A549 (cell line): ENCODE measurements around the gene CYP27B1. TPM values are rescaled to one million over a fixed set of nuclear protein-coding genes. Genes with fewer than 3 reads are reported as not detected.
A peak's percentile ranks its signal among the peaks of the same experiment; 100 is the strongest.
"Not testable (repeated sequence)": the region's sequence is repeated elsewhere in the genome, so short reads cannot be mapped to it uniquely, and the experiment has no call there.

ENCODE experiments used
- ATAC-seq, 2 experiments: fragments of 200-7000 bp in 1 of 2; fragments of >200 bp in 1 of 2; cut with Nextera tagmentation in 1 of 2; cut with Tn5 transposase in 1 of 2; 3 replicates each; pipeline versions ENCODE4 v1.8.0 to v1.9.1; 2018 to 2020; ENCODE audit warnings: mild to moderate bottlenecking in 1 of 2, moderate library complexity in 1 of 2
- CTCF ChIA-PET: fragments of 300-600 bp; sonication (Branson Sonifier 250); formaldehyde crosslinking; extraction: SDS; loops from one replicate; lab custom pipeline; 2021; ENCODE audit warnings: antibody characterized with exemption, inconsistent platforms; lab: Yijun Ruan, JAX
- POLR2A ChIA-PET: fragments of 350-600 bp; formaldehyde crosslinking; extraction: SDS; loops from one replicate; lab custom pipeline; 2021; ENCODE audit warnings: antibody characterized with exemption, inconsistent platforms; lab: Yijun Ruan, JAX
- DNase-seq, 2 experiments: peaks; one replicate each; pipeline versions ENCODE4 v3.0.0 to v3.0.0-alpha.2; 2011 to 2016; ENCODE audit warnings: low read depth in 1 of 2, low spot score in 1 of 2
- FAIRE-seq: peaks from 2 replicates; lab custom pipeline; 2011; peaks lifted over from hg19 to GRCh38; lab: Jason Lieb, UNC
- H3K27ac ChIP-seq, 2 experiments: fragments of >200 bp; sonication (Bioruptor Twin); formaldehyde crosslinking; 3 replicates each; pipeline ENCODE4 v1.5.1; 2016 to 2017
- H3K4me1 ChIP-seq: fragments of >200 bp; sonication (Bioruptor Twin); formaldehyde crosslinking; 3 replicates; pipeline ENCODE4 v1.6.1; 2016
- H3K4me2 ChIP-seq: fragments of >200 bp; sonication (Bioruptor Twin); formaldehyde crosslinking; 3 replicates; pipeline ENCODE4 v1.6.1; 2016
- H3K4me3 ChIP-seq: fragments of >200 bp; sonication (Bioruptor Twin); formaldehyde crosslinking; 3 replicates; pipeline ENCODE4 v1.5.1; 2016
- H3K9me3 ChIP-seq: fragments of >200 bp; sonication (Bioruptor Twin); formaldehyde crosslinking; 3 replicates; pipeline ENCODE4 v1.6.1; 2016
- BCL3 ChIP-seq: fragments of >200 bp; sonication (Bioruptor Twin); formaldehyde crosslinking; IDR thresholded peaks from 3 replicates; pipeline ENCODE4 v1.6.1; 2016
- CTCF ChIP-seq: fragments of >200 bp; sonication (Bioruptor Twin); formaldehyde crosslinking; IDR thresholded peaks from 3 replicates; pipeline ENCODE4 v1.5.1; 2016
- EHF ChIP-seq: fragments of 250-450 bp; sonication (Bioruptor Pico); IDR thresholded peaks from 2 replicates; pipeline ENCODE4 v1.5.0; 2020; ENCODE audit warnings: mild to moderate bottlenecking
- EP300 ChIP-seq, 2 experiments: fragments of >200 bp; sonication (Bioruptor Twin); formaldehyde crosslinking; IDR thresholded peaks; 2 replicates in 1 of 2; 3 replicates in 1 of 2; pipeline ENCODE4 v1.6.1; 2016 to 2017
- ESRRA ChIP-seq: fragments of 150-350 bp; IDR thresholded peaks from 2 replicates; pipeline ENCODE4 v1.6.1; 2014; ENCODE audit warnings: mild to moderate bottlenecking, low read length, borderline replicate concordance
- HDAC2 ChIP-seq: fragments of 200-600 bp; sonication (generic); IDR thresholded peaks from 2 replicates; pipeline ENCODE4 v1.6.1; 2016
- HEYL ChIP-seq: fragments of 250-450 bp; sonication (Bioruptor Pico); IDR thresholded peaks from 2 replicates; pipeline ENCODE4 v1.8.0; 2021; ENCODE audit warnings: mild to moderate bottlenecking, moderate library complexity
- HOXB13 ChIP-seq: fragments of 250-450 bp; sonication (Bioruptor Pico); IDR thresholded peaks from 2 replicates; pipeline ENCODE4 v1.5.0; 2020; ENCODE audit warnings: low read depth, mild to moderate bottlenecking, moderate library complexity
- HOXB5 ChIP-seq: fragments of 250-450 bp; sonication (Bioruptor Pico); IDR thresholded peaks from 2 replicates; pipeline ENCODE4 v1.5.0; 2020; ENCODE audit warnings: mild to moderate bottlenecking, moderate library complexity
- JUNB ChIP-seq: fragments of >200 bp; sonication (Bioruptor Twin); formaldehyde crosslinking; IDR thresholded peaks from 2 replicates; pipeline ENCODE4 v1.6.1; 2016
- NFE2L2 ChIP-seq: fragments of 150-350 bp; conservative IDR thresholded peaks from 2 replicates; pipeline ENCODE4 v1.6.1; 2014; ENCODE audit warnings: low read length
- RAD21 ChIP-seq, 2 experiments: fragments of >200 bp in 1 of 2; sonication (Bioruptor Twin) in 1 of 2; formaldehyde crosslinking in 1 of 2; IDR thresholded peaks in 1 of 2; conservative IDR thresholded peaks in 1 of 2; 2 replicates in 1 of 2; 3 replicates in 1 of 2; pipeline ENCODE4 v1.6.1; 2012 to 2018; ENCODE audit warnings: inconsistent platforms in 1 of 2
- ZNF302 ChIP-seq: fragments of 250-450 bp; sonication (Bioruptor Pico); IDR thresholded peaks from 2 replicates; pipeline ENCODE4 v1.9.0; 2021; ENCODE audit warnings: inconsistent platforms, mild to moderate bottlenecking, moderate library complexity
- ZSCAN20 ChIP-seq: fragments of 250-450 bp; sonication (Bioruptor Pico); IDR thresholded peaks from 2 replicates; pipeline ENCODE4 v1.8.0; 2022; ENCODE audit warnings: mild to moderate bottlenecking, moderate library complexity
- WGBS: methylation state at CpG from one replicate; pipeline ENCODE4 v1.1.6; 2017; ENCODE audit errors: missing lambda C conversion rate; 5-methylcytosine and 5-hydroxymethylcytosine counted together
- polyA plus RNA-seq, 4 experiments: library from polyadenylated mRNA; depleted of rRNA in 3 of 4; stranded (reverse); fragments of >200 nt; fragmentation: RNase III in 1 of 4; extraction: RNeasy Plus Mini Kit Qiagen cat#74134 plus additional on column Dnase treatment in 1 of 4; gene quantifications; 2 replicates in 3 of 4; 3 replicates in 1 of 4; pipeline ENCODE4 v1.2.3, GENCODE V29; 2011 to 2017

CYP27B1 gene
- polyA plus RNA-seq, 2 of the 4 experiments (the other 2 are of a cell fraction), result 1.9 to 2.3 TPM

- no peak for ATAC-seq
- Histone ChIP-seq H3K4me2 (no peak overlapping the region), H3K27ac (no peak overlapping the region), H3K4me1 (peaks cover 13% of the 10 kb centered on the region; the same call in 1 of the 3 replicates), H3K9me3 (no peaks in the 10 kb centered on the region), H3K4me3 (no peak overlapping the region)
- WGBS, result 82% methylated on average over 4 of the region's 4 CpGs
- no peak for TF ChIP-seq HOXB5 (CRISPR knock-in tag)
- no peak for TF ChIP-seq EHF
- no peak for TF ChIP-seq ZSCAN20 (CRISPR knock-in tag)
- TF ChIP-seq BCL3, result no peak
- TF ChIP-seq CTCF, result no peak
- no peak for TF ChIP-seq HDAC2
- no peak for TF ChIP-seq ESRRA
- no peak for TF ChIP-seq HEYL (CRISPR knock-in tag)
- no peak for FAIRE-seq
- peak in 1 of 2 experiments; percentile 33 for DNase-seq
- POLR2A ChIA-PET, result no interaction called here
- CTCF ChIA-PET, result interaction anchor here (0.6 to 3.2 kb wide), 9 partner anchors 8 to 143 kb away, joined by 3 to 16 read pairs (median 3); partner anchors contain the start of genes B4GALNT1 and TSFM
Observed at GRCh38 chr12:57775563-57776246, 8.8 kb upstream of the CYP27B1 start.

- Histone ChIP-seq H3K4me2 (no peak overlapping the region), H3K9me3 (no peaks in the 10 kb centered on the region), H3K4me1 (peaks cover 14% of the 10 kb centered on the region; the same call in 1 of the 3 replicates), H3K4me3 (no peak overlapping the region)
- FAIRE-seq (no peak), DNase-seq (no peak)
- POLR2A ChIA-PET, result no interaction called here
- no peak for TF ChIP-seq BCL3
- TF ChIP-seq ZNF302 (CRISPR knock-in tag), result no peak
- no peak for TF ChIP-seq HEYL (CRISPR knock-in tag)
- TF ChIP-seq JUNB, result no peak
- no peak for TF ChIP-seq ESRRA
- TF ChIP-seq EP300 (IDR thresholded peaks at IDR 0.05), result no peak
- no peak for TF ChIP-seq NFE2L2
- TF ChIP-seq HOXB13 (CRISPR knock-in tag), result no peak
- TF ChIP-seq RAD21 (conservative IDR thresholded peaks at IDR 0.05 in 1 of 2, IDR thresholded peaks at IDR 0.05 in 1 of 2), result no peak
- TF ChIP-seq, all 56 proteins: peak for 0
- CTCF ChIA-PET, result interaction anchor here (0.8 to 3.2 kb wide), 9 partner anchors 9 to 142 kb away, joined by 3 to 16 read pairs (median 4); partner anchors contain the start of genes B4GALNT1 and TSFM
- no peak for ATAC-seq
- H3K27ac ChIP-seq, result no peak overlapping the region
- WGBS, result 79% methylated on average over 2 of the region's 3 CpGs
Observed at GRCh38 chr12:57775044-57775443, 8.2 kb upstream of the CYP27B1 start.

GRCh38 chr12:57774634-57775033, 7.8 kb upstream of the CYP27B1 start:
- POLR2A ChIA-PET, result not testable (repeated sequence)
- CTCF ChIA-PET, result interaction anchor here (0.8 to 3.2 kb wide), 9 partner anchors 9 to 142 kb away, joined by 3 to 16 read pairs (median 4); partner anchors contain the start of genes B4GALNT1 and TSFM

More at GRCh38 chr12:57774634-57775033, 7.8 kb upstream of the CYP27B1 start:
- 90% methylated on average over 11 of the region's 11 CpGs for WGBS
- DNase-seq, H3K27ac ChIP-seq, ATAC-seq, H3K4me2 ChIP-seq, H3K4me3 ChIP-seq, H3K9me3 ChIP-seq, FAIRE-seq: not testable (repeated sequence)
- peaks cover 14% of the 10 kb centered on the region; the same call in 1 of the 3 replicates for H3K4me1 ChIP-seq
